ENCODE results near the gene EFCAB13. TPM values are rescaled to one million over a fixed set of nuclear protein-coding genes. Genes with fewer than 3 reads are reported as not detected.

EFCAB13 gene
- total RNA-seq, 4 donors from 2014 or later, result 6.0 to 12.7 (median 8.1) TPM

DNA sequence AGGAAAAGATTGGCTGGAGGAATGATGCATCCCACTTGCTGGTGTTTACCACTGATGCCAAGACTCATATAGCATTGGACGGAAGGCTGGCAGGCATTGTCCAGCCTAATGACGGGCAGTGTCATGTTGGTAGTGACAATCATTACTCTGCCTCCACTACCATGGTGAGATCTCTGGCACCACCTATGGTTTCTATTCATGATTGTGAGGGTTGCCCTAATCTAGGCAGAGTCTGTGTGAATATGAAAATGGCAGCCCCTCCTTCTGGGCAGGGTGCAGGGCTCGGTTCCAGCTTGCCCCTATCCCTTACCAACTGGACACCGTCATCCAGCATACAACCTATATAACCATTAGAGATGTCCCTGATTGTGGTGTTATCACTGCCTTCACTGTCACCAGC, 36.7 kb upstream of the EFCAB13 start:
- Histone ChIP-seq H3K36me3 (peaks cover 0 to 4% (median 0%) of the 10 kb centered on the region in 4 donors), H3K9me3 (no peaks in the 10 kb centered on the region), H3K4me1 (peaks cover 0 to 5% (median 0%) of the 10 kb centered on the region in 4 donors), H3K4me3 (no peak overlapping the region), H3K27ac (no peak overlapping the region), H3K27me3 (no peaks in the 10 kb centered on the region)
- no peak for TF ChIP-seq POLR2AphosphoS5 (IDR thresholded peaks at IDR 0.05)
- 81% methylated on average over 4 of the region's 4 CpGs; no CpG with 5 or more reads in 1 of the 2 donors for WGBS, 2 donors (ENCODE audit: low coverage in 1 of 2)
- DNase-seq, result no peak
- intact Hi-C loops (cut with DNase I; ENCODE audit: low total_unique reads), result no loop called here
- in situ Hi-C loops (cut with MboI; ENCODE audit: low pct_ligation_motif_present in 1 of 4, low pct_unique_long_range_greater_than_20kb in 1 of 4, low sequenced_read_pairs in 3 of 4), result no loop called here

DNA sequence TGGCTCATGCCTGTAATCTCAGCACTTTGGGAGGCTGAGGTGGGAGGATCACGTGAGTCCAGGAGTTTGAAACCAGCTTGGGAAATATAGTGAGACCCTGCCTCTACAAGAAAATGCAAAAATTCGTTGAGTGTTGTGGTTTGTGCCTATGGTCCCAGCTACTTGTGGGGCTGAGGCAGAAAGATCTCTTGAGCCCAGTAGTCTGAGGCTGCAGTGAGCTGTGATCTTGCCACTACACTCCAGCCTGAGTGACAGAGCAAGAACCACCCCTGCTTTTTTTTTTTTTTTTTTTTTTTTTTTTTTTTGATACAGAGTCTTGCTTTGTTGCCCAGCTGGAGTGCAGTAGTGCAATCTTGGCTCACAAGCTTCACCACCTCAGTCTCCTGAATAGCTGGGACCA, 36.1 kb upstream of the EFCAB13 start:
- DNase-seq, result no peak
- intact Hi-C loops (cut with DNase I; ENCODE audit: low total_unique reads), result no loop called here
- H3K36me3 ChIP-seq, result peaks cover 0 to 4% (median 0%) of the 10 kb centered on the region in 4 donors
- WGBS, 2 donors (ENCODE audit: low coverage in 1 of 2), result 74 to 80% methylated on average over 1 to 2 of the region's 2 CpGs
- H3K27ac ChIP-seq, result no peak overlapping the region
- in situ Hi-C loops (cut with MboI; ENCODE audit: low pct_ligation_motif_present in 1 of 4, low pct_unique_long_range_greater_than_20kb in 1 of 4, low sequenced_read_pairs in 3 of 4), result no loop called here
- H3K9me3 ChIP-seq, result no peaks in the 10 kb centered on the region
- H3K4me3 ChIP-seq, result no peak overlapping the region
- peaks cover 0 to 5% (median 0%) of the 10 kb centered on the region in 4 donors for H3K4me1 ChIP-seq
- no peaks in the 10 kb centered on the region for H3K27me3 ChIP-seq
- TF ChIP-seq POLR2AphosphoS5 (IDR thresholded peaks at IDR 0.05), result no peak
- TF ChIP-seq POLR2A (IDR thresholded peaks at IDR 0.05), result no peak
- TF ChIP-seq, protein P1, sequence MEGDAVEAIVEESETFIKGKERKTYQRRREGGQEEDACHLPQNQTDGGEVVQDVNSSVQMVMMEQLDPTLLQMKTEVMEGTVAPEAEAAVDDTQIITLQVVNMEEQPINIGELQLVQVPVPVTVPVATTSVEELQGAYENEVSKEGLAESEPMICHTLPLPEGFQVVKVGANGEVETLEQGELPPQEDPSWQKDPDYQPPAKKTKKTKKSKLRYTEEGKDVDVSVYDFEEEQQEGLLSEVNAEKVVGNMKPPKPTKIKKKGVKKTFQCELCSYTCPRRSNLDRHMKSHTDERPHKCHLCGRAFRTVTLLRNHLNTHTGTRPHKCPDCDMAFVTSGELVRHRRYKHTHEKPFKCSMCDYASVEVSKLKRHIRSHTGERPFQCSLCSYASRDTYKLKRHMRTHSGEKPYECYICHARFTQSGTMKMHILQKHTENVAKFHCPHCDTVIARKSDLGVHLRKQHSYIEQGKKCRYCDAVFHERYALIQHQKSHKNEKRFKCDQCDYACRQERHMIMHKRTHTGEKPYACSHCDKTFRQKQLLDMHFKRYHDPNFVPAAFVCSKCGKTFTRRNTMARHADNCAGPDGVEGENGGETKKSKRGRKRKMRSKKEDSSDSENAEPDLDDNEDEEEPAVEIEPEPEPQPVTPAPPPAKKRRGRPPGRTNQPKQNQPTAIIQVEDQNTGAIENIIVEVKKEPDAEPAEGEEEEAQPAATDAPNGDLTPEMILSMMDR (IDR thresholded peaks at IDR 0.05), result no peak

DNA sequence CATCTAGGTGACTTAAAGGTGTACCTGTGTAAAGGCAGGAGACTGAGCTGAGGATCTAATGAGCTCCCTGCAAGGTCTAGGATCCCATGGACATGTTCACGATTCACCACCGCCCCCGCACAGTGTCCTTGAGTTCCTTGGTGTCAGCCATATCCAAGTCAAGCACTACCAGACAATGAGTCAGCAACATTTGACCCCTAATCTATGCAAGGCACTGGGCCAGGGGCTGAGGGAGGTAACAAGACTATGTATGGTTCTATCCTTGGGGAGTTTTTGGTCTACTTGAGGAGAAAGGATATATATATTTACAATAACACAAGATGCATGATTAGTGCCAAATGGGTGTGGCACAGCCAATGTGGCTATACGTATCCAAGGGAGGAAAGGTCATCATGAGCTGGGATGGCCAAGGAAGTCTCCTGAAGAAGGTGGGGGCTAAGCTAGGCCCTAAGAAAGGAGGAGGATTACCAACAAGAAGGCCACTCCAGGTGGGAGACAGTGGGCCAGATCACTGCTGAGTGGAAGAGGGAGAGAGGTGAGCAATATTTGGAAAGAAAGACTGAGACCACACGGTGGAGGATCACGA, 35.1 kb upstream of the EFCAB13 start:
- TF ChIP-seq EP300 (IDR thresholded peaks at IDR 0.05; ENCODE audit: low read depth) (no peak), POLR2A (IDR thresholded peaks at IDR 0.05) (no peak), POLR2AphosphoS5 (IDR thresholded peaks at IDR 0.05) (no peak)
- TF ChIP-seq, protein P1 (IDR thresholded peaks at IDR 0.05), result no peak
- in situ Hi-C loops (cut with MboI; ENCODE audit: low pct_ligation_motif_present in 1 of 4, low pct_unique_long_range_greater_than_20kb in 1 of 4, low sequenced_read_pairs in 3 of 4) (no loop called here), intact Hi-C loops (cut with DNase I; ENCODE audit: low total_unique reads) (no loop called here)
- no peak for DNase-seq
- no peak overlapping the region for H3K27ac ChIP-seq
- H3K4me3 ChIP-seq, result no peak overlapping the region
- WGBS, 2 donors (ENCODE audit: low coverage in 1 of 2), result 82 to 83% methylated on average over 3 to 6 of the region's 6 CpGs
- H3K4me1 ChIP-seq, result peaks cover 0 to 5% (median 0%) of the 10 kb centered on the region in 4 donors
- H3K27me3 ChIP-seq, result no peaks in the 10 kb centered on the region
- H3K36me3 ChIP-seq, result peaks cover 0 to 4% (median 0%) of the 10 kb centered on the region in 4 donors
- H3K9me3 ChIP-seq, result no peaks in the 10 kb centered on the region

DNA sequence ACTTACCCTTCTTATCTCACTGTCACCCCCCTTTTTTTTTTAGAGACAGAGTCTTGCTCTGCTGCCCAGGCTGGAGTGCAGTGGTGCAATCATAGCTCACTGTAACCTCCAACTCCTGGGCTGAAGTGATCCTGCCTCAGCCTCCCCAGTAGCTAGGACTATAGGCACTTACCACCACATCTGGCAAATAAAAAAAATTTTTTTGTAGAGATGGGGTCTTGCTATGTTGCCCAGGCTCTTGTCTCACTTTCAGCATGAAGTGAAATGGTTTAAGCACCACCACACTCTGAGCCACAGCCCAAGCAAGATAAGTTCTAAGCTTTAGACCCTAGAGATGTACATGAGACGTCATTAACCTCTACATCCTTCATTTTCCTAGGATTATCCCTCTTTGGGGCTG, 34.5 kb upstream of the EFCAB13 start:
- H3K27me3 ChIP-seq, result no peaks in the 10 kb centered on the region
- no peak overlapping the region for H3K27ac ChIP-seq
- H3K4me3 ChIP-seq, result no peak overlapping the region
- in situ Hi-C loops (cut with MboI; ENCODE audit: low pct_ligation_motif_present in 1 of 4, low pct_unique_long_range_greater_than_20kb in 1 of 4, low sequenced_read_pairs in 3 of 4) (no loop called here), intact Hi-C loops (cut with DNase I; ENCODE audit: low total_unique reads) (no loop called here)
- peaks cover 0 to 8% (median 0%) of the 10 kb centered on the region in 4 donors for H3K4me1 ChIP-seq
- DNase-seq, result no peak
- WGBS, 2 donors (ENCODE audit: low coverage in 1 of 2), result 82 to 100% methylated on average over 1 of the region's 1 CpG
- no peaks in the 10 kb centered on the region for H3K9me3 ChIP-seq
- H3K36me3 ChIP-seq, result peaks cover 0 to 4% (median 0%) of the 10 kb centered on the region in 4 donors
- TF ChIP-seq EP300 (IDR thresholded peaks at IDR 0.05; ENCODE audit: low read depth) (no peak), POLR2AphosphoS5 (IDR thresholded peaks at IDR 0.05) (no peak), POLR2A (IDR thresholded peaks at IDR 0.05) (no peak)
- TF ChIP-seq, protein P1 (IDR thresholded peaks at IDR 0.05), result no peak

DNA sequence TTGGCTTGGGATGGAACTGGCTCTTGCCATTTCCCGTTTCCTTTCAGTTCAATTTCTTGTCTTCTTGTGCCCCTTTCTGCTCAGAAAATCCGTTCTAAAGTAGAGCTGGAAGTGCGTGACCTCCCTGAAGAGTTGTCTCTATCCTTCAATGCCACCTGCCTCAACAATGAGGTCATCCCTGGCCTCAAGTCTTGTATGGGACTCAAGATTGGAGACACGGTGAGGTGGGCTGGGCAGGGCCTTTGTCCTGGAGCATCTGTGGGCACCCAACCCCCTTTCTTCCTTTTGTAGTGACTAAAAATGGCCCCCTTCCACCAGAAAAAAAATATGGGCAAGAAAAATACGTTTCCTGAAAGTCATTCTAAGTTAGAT, 32.9 kb upstream of the EFCAB13 start:
- TF ChIP-seq EP300 (IDR thresholded peaks at IDR 0.05; ENCODE audit: low read depth) (no peak), POLR2A (IDR thresholded peaks at IDR 0.05) (no peak)
- TF ChIP-seq, protein P1 (IDR thresholded peaks at IDR 0.05), result no peak
- intact Hi-C loops (cut with DNase I; ENCODE audit: low total_unique reads), result no loop called here
- Histone ChIP-seq H3K27ac (no peak overlapping the region), H3K36me3 (peaks cover 0 to 4% (median 0%) of the 10 kb centered on the region in 4 donors), H3K4me3 (no peak overlapping the region), H3K9me3 (no peaks in the 10 kb centered on the region), H3K27me3 (no peaks in the 10 kb centered on the region), H3K4me1 (peaks cover 0 to 15% (median 3%) of the 10 kb centered on the region in 4 donors)
- DNase-seq, result no peak
- WGBS, 2 donors (ENCODE audit: low coverage in 1 of 2), result 60 to 86% methylated on average over 2 to 5 of the region's 5 CpGs
- in situ Hi-C loops (cut with MboI; ENCODE audit: low pct_ligation_motif_present in 1 of 4, low pct_unique_long_range_greater_than_20kb in 1 of 4, low sequenced_read_pairs in 3 of 4), result no loop called here

Measured in transverse colon (tissue), 4 donors.